CD4-positive, alpha-beta T cell treated with Interleukin-4 for 4 hours (primary cell): ENCODE data around the gene ATP11A.

Source experiments
- DNase-seq: peaks from one replicate; pipeline ENCODE4 v3.0.0-alpha.2; 2020

The ATP11A gene

GRCh38 chr13:112803422-112803821 is 113.6 kb downstream of the ATP11A start:
- no peak for DNase-seq

- DNase-seq, result no peak
These were observed 114.5 kb downstream of the ATP11A start for GRCh38 chr13:112804374-112804773.

GRCh38 chr13:112806739-112807652 is 117.2 kb downstream of the ATP11A start:
- no peak for DNase-seq

- DNase-seq, result no peak
These were observed 118.0 kb downstream of the ATP11A start for GRCh38 chr13:112807653-112808376.

- DNase-seq, result no peak
These were observed 118.7 kb downstream of the ATP11A start for GRCh38 chr13:112808377-112809140.

GRCh38 chr13:112809332-112810315 is 119.8 kb downstream of the ATP11A start:
- DNase-seq, result no peak

GRCh38 chr13:112810608-112811007 is 120.8 kb downstream of the ATP11A start:
- DNase-seq, result no peak

- no peak for DNase-seq
These were observed 122.6 kb downstream of the ATP11A start for GRCh38 chr13:112812306-112813055.

- no peak for DNase-seq
These were observed 123.7 kb downstream of the ATP11A start for GRCh38 chr13:112813552-112813951.

- DNase-seq, result no peak
These were observed 125.2 kb downstream of the ATP11A start for GRCh38 chr13:112814905-112815585.

GRCh38 chr13:112815871-112816270 is 126.0 kb downstream of the ATP11A start:
- DNase-seq, result no peak

- no peak for DNase-seq
These were observed 128.3 kb downstream of the ATP11A start for GRCh38 chr13:112818040-112818697.

- DNase-seq, result no peak
These were observed 128.8 kb downstream of the ATP11A start for GRCh38 chr13:112818698-112819045.

GRCh38 chr13:112819111-112819510 is 129.3 kb downstream of the ATP11A start:
- DNase-seq, result no peak

- no peak for DNase-seq
These were observed 130.0 kb downstream of the ATP11A start for GRCh38 chr13:112819816-112820215.

GRCh38 chr13:112820318-112820717 is 130.5 kb downstream of the ATP11A start:
- no peak for DNase-seq

GRCh38 chr13:112821340-112822055 is 131.7 kb downstream of the ATP11A start:
- no peak for DNase-seq

- no peak for DNase-seq
These were observed 133.0 kb downstream of the ATP11A start for GRCh38 chr13:112822851-112823250.

- no peak for DNase-seq
These were observed 134.6 kb downstream of the ATP11A start for GRCh38 chr13:112824429-112824828.
